Neuronal stem cell (in vitro differentiated cells): ENCODE measurements around the gene ROR1.

Experiments used
- DNase-seq: peaks from one replicate; pipeline ENCODE4 v3.0.0-alpha.2; 2013; ENCODE audit warnings: low spot score
- H2AFZ ChIP-seq: one replicate; pipeline ENCODE4 v1.6.1; 2013; ENCODE audit warnings: mild to moderate bottlenecking, low read length, inconsistent platforms
- H2AK5ac ChIP-seq: 2 replicates; pipeline ENCODE4 v1.6.1; 2013; ENCODE audit warnings: low read depth, mild to moderate bottlenecking, inconsistent platforms, low read length, moderate library complexity, mixed read lengths
- H2BK120ac ChIP-seq: 2 replicates; pipeline ENCODE4 v1.6.1; 2013; ENCODE audit warnings: low read depth, mild to moderate bottlenecking, inconsistent platforms, low read length, moderate library complexity, mixed read lengths
- H2BK12ac ChIP-seq: one replicate; pipeline ENCODE4 v1.6.1; 2013; ENCODE audit warnings: low read length, inconsistent platforms
- H2BK15ac ChIP-seq: 2 replicates; pipeline ENCODE4 v1.6.1; 2013; ENCODE audit warnings: mild to moderate bottlenecking, low read length, inconsistent platforms, mixed read lengths
- H2BK5ac ChIP-seq: one replicate; pipeline ENCODE4 v1.6.1; 2013; ENCODE audit warnings: inconsistent platforms, mild to moderate bottlenecking, low read length, moderate library complexity
- H3K14ac ChIP-seq: one replicate; pipeline ENCODE4 v1.6.1; 2013; ENCODE audit warnings: low read length, inconsistent platforms
- H3K18ac ChIP-seq: 2 replicates; pipeline ENCODE4 v1.6.1; 2013; ENCODE audit warnings: low read length, inconsistent platforms
- H3K23ac ChIP-seq: 2 replicates; pipeline ENCODE4 v1.6.1; 2013; ENCODE audit warnings: low read depth, mild to moderate bottlenecking, mixed read lengths, low read length, inconsistent platforms; ENCODE audit not compliant: poor library complexity
- H3K27ac ChIP-seq: replicated peaks from 3 replicates; pipeline ENCODE4 v1.5.1; 2013; ENCODE audit warnings: low read length, inconsistent platforms
- H3K27me3 ChIP-seq, 3 experiments: 2 replicates each; pipeline ENCODE4 v1.6.1; 2013; ENCODE audit warnings: low read length in 3 of 3, mild to moderate bottlenecking in 2 of 3, inconsistent platforms in 1 of 3, low read depth in 1 of 3, mixed read lengths in 1 of 3, moderate library complexity in 1 of 3; ENCODE audit not compliant: control insufficient read depth in 3 of 3, insufficient read depth in 3 of 3
- H3K36me3 ChIP-seq, 2 donors: replicated peaks in 1 of 2; 2 replicates each; pipeline ENCODE4 v1.6.1; 2013; ENCODE audit warnings: low read length in 2 of 2; ENCODE audit not compliant: control insufficient read depth in 2 of 2, insufficient read depth in 2 of 2
- H3K4ac ChIP-seq: 2 replicates; pipeline ENCODE4 v1.6.1; 2013; ENCODE audit warnings: inconsistent platforms, mild to moderate bottlenecking, low read length, moderate library complexity
- H3K4me1 ChIP-seq, 2 donors: 1 replicate in 1 of 2; 2 replicates in 1 of 2; pipeline ENCODE4 v1.6.1; 2013; ENCODE audit warnings: low read length in 2 of 2, low read depth in 1 of 2; ENCODE audit not compliant: control insufficient read depth in 2 of 2, insufficient read depth in 1 of 2
- H3K4me2 ChIP-seq: one replicate; pipeline ENCODE4 v1.6.1; 2013; ENCODE audit warnings: mild to moderate bottlenecking, low read length, inconsistent platforms; ENCODE audit not compliant: insufficient read depth, poor library complexity, severe bottlenecking
- H3K4me3 ChIP-seq, 2 donors: 2 replicates each; pipeline ENCODE4 v1.5.1; 2013; ENCODE audit warnings: low read length in 2 of 2, mild to moderate bottlenecking in 2 of 2, inconsistent platforms in 1 of 2, moderate library complexity in 1 of 2
- H3K79me1 ChIP-seq: one replicate; pipeline ENCODE4 v1.6.1; 2013; ENCODE audit warnings: low read depth, mild to moderate bottlenecking, inconsistent platforms, low read length, moderate library complexity
- H3K9ac ChIP-seq: one replicate; pipeline ENCODE4 v1.6.1; 2013; ENCODE audit warnings: mild to moderate bottlenecking, low read depth, low read length, inconsistent platforms; ENCODE audit not compliant: poor library complexity
- H3K9me3 ChIP-seq, 2 donors: replicated peaks in 1 of 2; 2 replicates each; pipeline versions ENCODE3 to v1.6.1; 2013; ENCODE audit warnings: low read length in 2 of 2, mild to moderate bottlenecking in 2 of 2, inconsistent platforms in 1 of 2, low read depth in 1 of 2, mixed read lengths in 1 of 2, moderate library complexity in 1 of 2; ENCODE audit not compliant: control insufficient read depth in 2 of 2, insufficient read depth in 1 of 2
- H4K8ac ChIP-seq: one replicate; pipeline ENCODE4 v1.6.1; 2013; ENCODE audit warnings: low read depth, mild to moderate bottlenecking, inconsistent platforms, low read length, moderate library complexity
- H4K91ac ChIP-seq: one replicate; pipeline ENCODE4 v1.6.1; 2013; ENCODE audit warnings: low read length, low read depth, mild to moderate bottlenecking, inconsistent platforms; ENCODE audit not compliant: poor library complexity
- WGBS, 2 donors: extraction: QIAGEN DNeasy Blood & Tissue Kit; methylation state at CpG; one replicate each; pipeline ENCODE4 v1.1.7; 2013; ENCODE audit warnings: missing lambda C conversion rate in 2 of 2, mixed read lengths in 1 of 2; ENCODE audit not compliant: insufficient read length in 2 of 2, insufficient replicate concordance in 1 of 2; ENCODE audit errors: extremely low coverage in 2 of 2; 5-methylcytosine and 5-hydroxymethylcytosine counted together

The ROR1 gene

GRCh38 chr1:63794939-63795378, 21.1 kb downstream of the ROR1 start:
- Histone ChIP-seq H2BK120ac (no peak overlapping the region), H2AFZ (no peak overlapping the region), H2BK12ac (no peak overlapping the region), H3K4me3 (no peak overlapping the region), H2BK5ac (no peak overlapping the region), H2AK5ac (no peak overlapping the region), H3K9ac (peak overlapping the region; percentile 56), H4K91ac (no peak overlapping the region), H3K4ac (no peak overlapping the region), H2BK15ac (no peak overlapping the region), H3K36me3 (no peaks in the 10 kb centered on the region), H3K4me2 (no peak overlapping the region), H3K79me1 (no peaks in the 10 kb centered on the region), H3K18ac (no peak overlapping the region), H3K27ac (no peak overlapping the region), H3K27me3 (no peaks in the 10 kb centered on the region), H4K8ac (no peak overlapping the region), H3K9me3 (no peaks in the 10 kb centered on the region), H3K23ac (no peak overlapping the region), H3K4me1 (peaks cover 0 to 23% of the 10 kb centered on the region in 2 donors), H3K14ac (no peak overlapping the region)
- WGBS, 2 donors, result no CpG with 5 or more reads among the region's 7 CpGs
- DNase-seq, result no peak

GRCh38 chr1:63795455-63795854, 21.6 kb downstream of the ROR1 start:
- no peak overlapping the region for H2BK5ac ChIP-seq
- no peaks in the 10 kb centered on the region for H3K9me3 ChIP-seq
- H3K4me1 ChIP-seq, result peaks cover 0 to 21% of the 10 kb centered on the region in 2 donors
- no peak overlapping the region for H4K91ac ChIP-seq
- H2BK120ac ChIP-seq, result no peak overlapping the region
- no peak overlapping the region for H2BK15ac ChIP-seq
- no peak overlapping the region for H2AFZ ChIP-seq
- DNase-seq, result no peak
- no peak overlapping the region for H3K14ac ChIP-seq
- H3K4me3 ChIP-seq, result no peak overlapping the region
- no CpG with 5 or more reads among the region's 4 CpGs for WGBS, 2 donors
- no peak overlapping the region for H2AK5ac ChIP-seq
- H2BK12ac ChIP-seq, result no peak overlapping the region
- H3K4ac ChIP-seq, result no peak overlapping the region
- H3K23ac ChIP-seq, result no peak overlapping the region
- H4K8ac ChIP-seq, result no peak overlapping the region
- H3K4me2 ChIP-seq, result no peak overlapping the region
- no peak overlapping the region for H3K27ac ChIP-seq
- no peak overlapping the region for H3K9ac ChIP-seq
- no peaks in the 10 kb centered on the region for H3K27me3 ChIP-seq
- no peaks in the 10 kb centered on the region for H3K36me3 ChIP-seq
- no peaks in the 10 kb centered on the region for H3K79me1 ChIP-seq
- H3K18ac ChIP-seq, result no peak overlapping the region

- H2BK12ac ChIP-seq, result no peak overlapping the region
- H2AK5ac ChIP-seq, result no peak overlapping the region
- no peaks in the 10 kb centered on the region for H3K27me3 ChIP-seq
- no CpG with 5 or more reads among the region's 7 CpGs for WGBS, 2 donors
- DNase-seq, result no peak
- no peak overlapping the region for H2BK5ac ChIP-seq
- no peaks in the 10 kb centered on the region for H3K9me3 ChIP-seq
- no peak overlapping the region for H2BK15ac ChIP-seq
- H3K4me3 ChIP-seq, result no peak overlapping the region
- H3K4me1 ChIP-seq, result peaks cover 0 to 14% of the 10 kb centered on the region in 2 donors
- H3K14ac ChIP-seq, result no peak overlapping the region
- H3K4me2 ChIP-seq, result no peak overlapping the region
- no peak overlapping the region for H4K91ac ChIP-seq
- no peak overlapping the region for H3K23ac ChIP-seq
- no peak overlapping the region for H4K8ac ChIP-seq
- H3K18ac ChIP-seq, result no peak overlapping the region
- no peaks in the 10 kb centered on the region for H3K79me1 ChIP-seq
- no peaks in the 10 kb centered on the region for H3K36me3 ChIP-seq
- H2BK120ac ChIP-seq, result no peak overlapping the region
- H3K27ac ChIP-seq, result no peak overlapping the region
- no peak overlapping the region for H2AFZ ChIP-seq
- H3K9ac ChIP-seq, result no peak overlapping the region
- H3K4ac ChIP-seq, result no peak overlapping the region
These were observed 23.4 kb downstream of the ROR1 start for GRCh38 chr1:63797056-63797726.

- Histone ChIP-seq H3K4me3 (no peak overlapping the region), H3K27me3 (no peaks in the 10 kb centered on the region), H2BK12ac (no peak overlapping the region), H3K18ac (no peak overlapping the region), H2BK120ac (no peak overlapping the region), H3K14ac (no peak overlapping the region), H3K23ac (no peak overlapping the region), H3K4ac (no peak overlapping the region), H3K9me3 (no peaks in the 10 kb centered on the region), H3K36me3 (no peaks in the 10 kb centered on the region), H3K79me1 (no peaks in the 10 kb centered on the region), H4K91ac (no peak overlapping the region), H3K27ac (no peak overlapping the region), H2BK15ac (no peak overlapping the region), H3K4me1 (peaks cover 0 to 14% of the 10 kb centered on the region in 2 donors), H3K9ac (no peak overlapping the region), H2AK5ac (no peak overlapping the region), H2AFZ (no peak overlapping the region), H2BK5ac (no peak overlapping the region), H3K4me2 (no peak overlapping the region), H4K8ac (no peak overlapping the region)
- no peak for DNase-seq
- no CpG with 5 or more reads among the region's 2 CpGs for WGBS, 2 donors
These were observed 24.5 kb downstream of the ROR1 start for GRCh38 chr1:63798284-63798683.
